Putamen (tissue), 1 donor: ENCODE data around the gene TEAD4.

Experiments used
- DNase-seq: peaks from one replicate; pipeline ENCODE4 v3.0.0-alpha.2; 2016; ENCODE audit warnings: low spot score

The TEAD4 gene

GRCh38 chr12:3083241-3083920, 124.2 kb downstream of the TEAD4 start:
- DNase-seq: no peak

- no peak for DNase-seq
These were observed 124.7 kb downstream of the TEAD4 start for GRCh38 chr12:3083921-3084347.

GRCh38 chr12:3084742-3085141, 125.5 kb downstream of the TEAD4 start:
- DNase-seq: no peak

- no peak for DNase-seq
These were observed 126.3 kb downstream of the TEAD4 start for GRCh38 chr12:3085341-3086139.

DNA sequence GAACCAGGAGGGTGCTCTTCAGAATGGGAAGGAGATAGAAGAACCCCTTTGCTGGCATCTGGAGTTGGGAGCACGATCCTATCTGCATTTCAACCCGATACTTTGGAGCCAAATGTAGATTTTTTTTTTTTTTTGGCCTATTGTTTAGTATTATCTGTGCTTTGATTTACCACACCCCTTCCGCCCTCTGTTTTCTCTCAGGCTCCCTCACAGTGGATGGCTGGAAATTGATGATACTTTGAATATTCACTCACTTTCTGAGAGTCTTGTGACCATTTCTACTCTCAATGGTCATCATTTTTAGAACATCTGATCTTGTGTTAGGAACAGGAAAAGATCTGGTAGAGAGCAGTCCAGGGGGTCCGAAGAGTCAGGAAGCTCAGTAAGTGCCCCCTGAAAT, 127.0 kb downstream of the TEAD4 start:
- no peak for DNase-seq

- no peak for DNase-seq
These were observed 127.6 kb downstream of the TEAD4 start for GRCh38 chr12:3086729-3087323.

DNA sequence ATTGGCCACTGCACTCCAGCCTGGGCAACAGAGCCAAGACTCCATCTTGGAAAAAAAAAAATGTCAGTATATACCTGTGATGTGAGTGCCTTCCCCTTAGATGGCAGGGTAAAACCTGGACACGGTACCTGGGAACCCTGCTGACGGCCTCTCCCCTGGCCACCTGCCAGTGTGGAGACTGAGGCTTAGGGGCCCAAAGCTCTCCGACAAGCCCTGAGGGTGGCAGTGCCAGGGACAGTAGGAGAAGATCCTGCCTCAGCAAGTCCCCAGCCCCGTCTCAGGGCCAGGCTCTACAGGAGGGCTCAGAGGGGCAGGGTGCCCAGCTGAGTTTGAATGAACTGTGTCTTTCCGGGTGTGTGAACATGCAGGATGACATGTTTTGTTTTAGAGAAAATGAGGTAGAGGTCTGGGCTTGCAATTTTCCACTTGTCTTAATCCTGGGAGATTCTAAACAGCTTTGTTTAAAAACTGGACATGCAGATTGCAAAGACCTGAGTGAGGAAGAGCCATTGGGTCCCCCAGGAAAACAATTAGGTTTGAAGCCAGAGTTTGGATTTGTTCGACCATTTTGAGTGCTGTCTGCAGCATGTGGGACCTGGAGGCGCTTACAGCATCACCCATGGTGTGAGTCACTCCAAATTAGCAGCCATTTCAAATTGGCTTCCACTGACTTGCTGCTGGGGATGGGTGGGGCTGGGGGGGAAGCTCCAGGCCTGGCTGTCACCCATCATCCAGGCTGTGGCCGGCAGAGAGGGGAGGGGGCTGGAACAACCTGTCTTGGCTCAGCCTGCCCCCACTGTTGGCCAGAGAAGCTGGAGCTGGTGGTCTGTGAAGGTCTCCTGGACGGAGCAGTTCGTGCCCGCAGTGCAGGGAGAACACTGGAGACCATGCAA, 128.8 kb downstream of the TEAD4 start:
- DNase-seq: no peak

DNA sequence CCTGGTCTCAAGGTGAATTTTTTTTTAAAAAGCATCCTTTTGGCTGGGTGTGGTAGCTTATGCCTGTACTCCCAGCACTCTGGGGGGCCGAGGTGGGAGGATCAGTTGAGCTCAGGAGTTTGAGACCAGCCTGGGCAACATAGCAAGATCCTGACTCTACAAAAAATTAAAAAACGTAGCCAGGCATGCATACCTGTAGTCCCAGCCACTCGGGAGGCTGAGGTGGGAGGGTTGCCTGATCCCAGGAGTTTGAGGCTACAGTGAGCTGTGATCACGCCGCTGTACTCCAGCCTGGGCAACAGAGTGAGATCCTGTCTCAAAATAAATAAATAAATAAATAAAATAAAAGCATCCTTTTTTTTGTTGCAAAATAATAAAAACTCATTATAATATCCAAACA, 130.4 kb downstream of the TEAD4 start:
- DNase-seq: no peak
